Loucy (cell line): ENCODE results near the gene ZNF837.

ENCODE experiments used
- H2AFZ ChIP-seq: fragments of 200-600 bp; sonication (generic); 2 replicates; pipeline ENCODE4 v1.6.0; 2016; ENCODE audit warnings: antibody characterized with exemption, mild to moderate bottlenecking, low read length, moderate library complexity
- H3F3A ChIP-seq: fragments of 200-600 bp; 2 replicates; pipeline ENCODE4 v1.6.0; 2016; ENCODE audit warnings: antibody characterized with exemption, low read depth, mild to moderate bottlenecking
- H3K27me3 ChIP-seq: fragments of 200-600 bp; sonication (generic); 2 replicates; pipeline ENCODE4 v1.6.1; 2014; ENCODE audit warnings: low read length, mild to moderate bottlenecking; ENCODE audit not compliant: insufficient read depth, poor library complexity, severe bottlenecking
- H3K36me3 ChIP-seq: fragments of 200-600 bp; sonication (generic); 2 replicates; pipeline ENCODE4 v1.6.1; 2016; ENCODE audit warnings: low read length; ENCODE audit not compliant: insufficient read depth
- H3K4me1 ChIP-seq: fragments of 200-600 bp; sonication (generic); 2 replicates; pipeline ENCODE4 v1.5.1; 2014; ENCODE audit warnings: low read length, mild to moderate bottlenecking; ENCODE audit not compliant: insufficient read depth, poor library complexity, severe bottlenecking
- H3K4me2 ChIP-seq: fragments of 200-600 bp; sonication (generic); 2 replicates; pipeline ENCODE4 v1.6.0; 2014; ENCODE audit warnings: antibody characterized with exemption, low read length, low read depth, mild to moderate bottlenecking; ENCODE audit not compliant: poor library complexity, severe bottlenecking
- H3K4me3 ChIP-seq: fragments of 200-600 bp; sonication (generic); 2 replicates; pipeline ENCODE4 v1.5.1; 2014; ENCODE audit warnings: low read length, mild to moderate bottlenecking, mixed read lengths; ENCODE audit not compliant: poor library complexity, severe bottlenecking
- H3K79me2 ChIP-seq: fragments of 200-600 bp; sonication (generic); 2 replicates; pipeline ENCODE4 v1.6.1; 2014; ENCODE audit warnings: low read length; ENCODE audit not compliant: insufficient read depth
- H3K9ac ChIP-seq: fragments of 200-600 bp; sonication (generic); 2 replicates; pipeline ENCODE4 v1.6.0; 2014; ENCODE audit warnings: mild to moderate bottlenecking, low read depth, low read length, moderate library complexity; ENCODE audit not compliant: poor library complexity, severe bottlenecking
- H3K9me2 ChIP-seq: fragments of 200-600 bp; sonication (generic); replicated peaks from 2 replicates; pipeline ENCODE4 v1.6.1; 2016; ENCODE audit warnings: low read depth, low read length, mixed read lengths
- H3K9me3 ChIP-seq: fragments of 200-600 bp; sonication (generic); 2 replicates; pipeline ENCODE4 v1.6.1; 2014; ENCODE audit warnings: mild to moderate bottlenecking, antibody characterized with exemption, low read length, low read depth; ENCODE audit not compliant: insufficient read depth
- H4K20me1 ChIP-seq: fragments of 200-600 bp; sonication (generic); 2 replicates; pipeline ENCODE4 v1.6.0; 2014; ENCODE audit warnings: antibody characterized with exemption, low read length, mild to moderate bottlenecking; ENCODE audit not compliant: insufficient read depth, poor library complexity, severe bottlenecking
- CTCF ChIP-seq: fragments of 200-600 bp; sonication (generic); conservative IDR thresholded peaks from 2 replicates; pipeline ENCODE4 v1.5.1; 2014; ENCODE audit warnings: mild to moderate bottlenecking, antibody characterized with exemption, low read length
- EZH2phosphoT487 ChIP-seq: fragments of 200-600 bp; IDR thresholded peaks from 2 replicates; pipeline ENCODE4 v1.6.1; 2018; ENCODE audit warnings: antibody characterized with exemption, mild to moderate bottlenecking, moderate library complexity, borderline replicate concordance

ZNF837 gene

DNA sequence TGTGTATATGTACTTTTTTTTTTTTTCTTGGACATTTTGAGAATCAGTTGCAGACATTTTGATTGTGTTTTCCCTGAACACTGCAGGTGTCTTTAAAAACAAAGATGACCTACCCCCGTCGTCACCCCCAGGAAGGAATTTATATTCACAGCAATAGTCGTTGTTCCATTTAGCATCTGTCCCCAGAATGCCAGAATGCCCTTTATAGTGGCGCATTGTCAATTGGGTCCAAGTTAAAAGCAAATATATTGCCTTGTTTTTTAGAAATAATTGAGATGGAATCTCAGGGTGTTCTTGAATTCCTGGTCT lies 12.8 kb upstream of the ZNF837 start:
- H3K79me2 ChIP-seq: peaks cover 41% of the 10 kb centered on the region
- H3K27me3 ChIP-seq: no peaks in the 10 kb centered on the region
- TF ChIP-seq CTCF (no peak), EZH2phosphoT487 (no peak)
- peaks cover 9% of the 10 kb centered on the region for H3K4me1 ChIP-seq
- peaks cover 34% of the 10 kb centered on the region for H4K20me1 ChIP-seq
- no peak overlapping the region for H2AFZ ChIP-seq
- no peak overlapping the region for H3K4me3 ChIP-seq
- no peaks in the 10 kb centered on the region for H3K9me3 ChIP-seq
- H3K4me2 ChIP-seq: no peak overlapping the region
- H3K9ac ChIP-seq: no peak overlapping the region
- peaks cover 33% of the 10 kb centered on the region; the same call in 1 of the 2 replicates for H3K36me3 ChIP-seq
- H3F3A ChIP-seq: no peaks in the 10 kb centered on the region
- no peaks in the 10 kb centered on the region for H3K9me2 ChIP-seq

GRCh38 chr19:58392945-58393724 lies 12.3 kb upstream of the ZNF837 start:
- peaks cover 40% of the 10 kb centered on the region for H4K20me1 ChIP-seq
- H3K9me3 ChIP-seq: no peaks in the 10 kb centered on the region
- TF ChIP-seq EZH2phosphoT487 (no peak), CTCF (no peak)
- H2AFZ ChIP-seq: no peak overlapping the region
- no peaks in the 10 kb centered on the region for H3K27me3 ChIP-seq
- H3K9me2 ChIP-seq: no peaks in the 10 kb centered on the region
- peaks cover 12% of the 10 kb centered on the region for H3K4me1 ChIP-seq
- peaks cover 46% of the 10 kb centered on the region for H3K79me2 ChIP-seq
- H3K4me3 ChIP-seq: no peak overlapping the region
- no peaks in the 10 kb centered on the region for H3F3A ChIP-seq
- no peak overlapping the region for H3K9ac ChIP-seq
- peaks cover 33% of the 10 kb centered on the region; the same call in 1 of the 2 replicates for H3K36me3 ChIP-seq
- no peak overlapping the region for H3K4me2 ChIP-seq

DNA sequence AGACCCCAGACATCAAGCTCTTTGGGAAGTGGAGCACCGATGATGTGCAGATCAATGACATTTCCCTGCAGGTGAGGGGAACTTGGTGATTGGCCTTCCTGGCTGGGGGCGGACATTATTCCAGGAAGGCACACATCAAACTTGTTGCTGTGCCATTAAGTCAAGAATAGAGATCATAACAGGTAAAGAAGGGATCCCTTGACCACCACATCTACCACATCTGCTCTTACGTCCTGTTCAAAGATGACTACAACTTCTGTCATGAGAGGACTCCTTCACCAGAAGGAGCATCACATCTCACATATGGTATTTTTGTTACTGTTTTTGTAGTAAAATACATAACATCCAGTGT lies 7.3 kb upstream of the ZNF837 start:
- Histone ChIP-seq H3K4me3 (peak overlapping the region; percentile 96), H3K36me3 (peaks cover 11% of the 10 kb centered on the region; the same call in 1 of the 2 replicates), H3K9ac (peak overlapping the region; percentile 81), H3K4me2 (peak overlapping the region; percentile 99), H3K4me1 (peaks cover 28% of the 10 kb centered on the region), H3K27me3 (no peaks in the 10 kb centered on the region), H3F3A (no peaks in the 10 kb centered on the region), H4K20me1 (peaks cover 41% of the 10 kb centered on the region), H3K79me2 (peaks cover 74% of the 10 kb centered on the region), H2AFZ (no peak overlapping the region), H3K9me2 (no peaks in the 10 kb centered on the region), H3K9me3 (no peaks in the 10 kb centered on the region)
- TF ChIP-seq CTCF: no peak
- TF ChIP-seq EZH2phosphoT487: no peak
